ENCODE results near the gene SLC16A8.

DNA sequence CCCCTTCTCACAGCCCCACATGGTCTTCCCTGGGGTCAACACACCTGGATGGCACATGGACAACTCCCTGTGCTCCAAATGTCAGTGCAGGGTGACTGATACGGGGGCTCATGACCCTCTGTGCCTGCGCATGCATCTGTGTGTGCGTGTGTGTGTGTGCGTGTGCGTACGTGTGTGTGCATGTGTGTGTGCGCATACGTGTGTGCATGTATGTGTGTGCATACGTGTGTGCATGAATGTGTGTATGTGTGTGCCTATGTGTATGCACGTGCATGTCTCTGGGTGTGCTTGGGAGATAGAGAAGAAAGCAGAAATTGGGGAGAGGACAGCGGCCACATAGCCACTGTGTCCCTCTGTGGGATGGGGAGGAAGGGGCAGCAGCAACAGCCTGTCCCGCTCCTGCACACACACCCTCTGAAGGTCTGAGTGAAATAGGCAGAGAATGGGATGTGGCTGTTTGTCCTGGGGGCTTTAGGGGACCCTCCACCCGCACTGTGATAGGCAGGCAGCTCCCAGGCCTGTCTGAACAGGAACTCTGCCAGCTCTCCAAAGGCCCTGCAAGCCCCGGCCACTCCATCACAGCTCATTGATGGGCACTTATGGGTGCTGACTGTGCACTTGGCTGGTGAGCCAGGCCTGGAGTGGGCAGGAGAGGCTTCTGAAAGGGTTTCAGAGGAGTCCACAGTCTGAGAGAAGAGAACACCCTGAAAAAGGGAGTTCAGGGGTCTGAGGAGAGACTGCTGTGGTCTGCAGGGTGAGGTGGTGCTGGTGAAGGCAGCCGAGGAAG lies 55.4 kb downstream of the SLC16A8 start:
- TF ChIP-seq, protein P1, sequence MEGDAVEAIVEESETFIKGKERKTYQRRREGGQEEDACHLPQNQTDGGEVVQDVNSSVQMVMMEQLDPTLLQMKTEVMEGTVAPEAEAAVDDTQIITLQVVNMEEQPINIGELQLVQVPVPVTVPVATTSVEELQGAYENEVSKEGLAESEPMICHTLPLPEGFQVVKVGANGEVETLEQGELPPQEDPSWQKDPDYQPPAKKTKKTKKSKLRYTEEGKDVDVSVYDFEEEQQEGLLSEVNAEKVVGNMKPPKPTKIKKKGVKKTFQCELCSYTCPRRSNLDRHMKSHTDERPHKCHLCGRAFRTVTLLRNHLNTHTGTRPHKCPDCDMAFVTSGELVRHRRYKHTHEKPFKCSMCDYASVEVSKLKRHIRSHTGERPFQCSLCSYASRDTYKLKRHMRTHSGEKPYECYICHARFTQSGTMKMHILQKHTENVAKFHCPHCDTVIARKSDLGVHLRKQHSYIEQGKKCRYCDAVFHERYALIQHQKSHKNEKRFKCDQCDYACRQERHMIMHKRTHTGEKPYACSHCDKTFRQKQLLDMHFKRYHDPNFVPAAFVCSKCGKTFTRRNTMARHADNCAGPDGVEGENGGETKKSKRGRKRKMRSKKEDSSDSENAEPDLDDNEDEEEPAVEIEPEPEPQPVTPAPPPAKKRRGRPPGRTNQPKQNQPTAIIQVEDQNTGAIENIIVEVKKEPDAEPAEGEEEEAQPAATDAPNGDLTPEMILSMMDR (IDR thresholded peaks at IDR 0.05): no peak
- no peak for TF ChIP-seq POLR2AphosphoS5 (IDR thresholded peaks at IDR 0.05)

Data from esophagus muscularis mucosa (tissue), 3 donors.